ENCODE results near the gene RERE. TPM values are rescaled to one million over a fixed set of nuclear protein-coding genes. Genes with fewer than 3 reads are reported as not detected.
A peak's percentile ranks its signal among the peaks of the same experiment; 100 is the strongest.

The RERE gene
- total RNA-seq, 2 experiments from 2014 or later: 45.8 to 57.1 TPM

DNA sequence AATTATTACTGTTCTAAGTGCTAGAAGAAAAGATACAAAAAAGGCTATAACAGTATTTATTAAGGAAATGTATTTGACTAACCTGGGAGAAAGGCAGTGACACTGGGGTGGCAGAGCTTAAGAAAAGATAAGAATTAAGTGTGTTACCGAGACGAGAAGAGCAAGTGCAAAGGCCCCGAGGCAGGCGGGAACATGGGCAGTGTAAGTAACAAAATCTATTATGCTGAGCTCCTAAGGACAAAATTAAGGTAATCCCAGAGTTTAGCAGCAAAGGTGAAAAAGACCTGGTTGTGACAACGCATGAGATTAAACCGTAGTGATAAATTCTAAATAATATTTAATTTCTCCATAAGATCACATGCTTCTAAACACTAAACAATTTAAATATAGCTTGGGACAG is 167.6 kb downstream of the RERE start:
- Mint-ChIP-seq H3K27ac (no peak overlapping the region), H3K4me3 (no peak overlapping the region), H3K27me3 (no peaks in the 10 kb centered on the region), H3K4me1 (ENCODE audit: low read depth) (peaks cover 50% of the 10 kb centered on the region), H3K36me3 (ENCODE audit: low read depth) (peaks cover 10% of the 10 kb centered on the region), H3K9me3 (no peaks in the 10 kb centered on the region)
- DNase-seq: no peak
- intact Hi-C loops (cut with micrococcal nuclease): no loop called here
- CTCF ChIA-PET: interaction anchor here (1.0 to 1.2 kb wide), 2 partner anchors 10 to 51 kb away, joined by 4 to 5 read pairs; no protein-coding TSS in a partner anchor
- POLR2A ChIA-PET: no interaction called here
- TF ChIP-seq, protein P1, sequence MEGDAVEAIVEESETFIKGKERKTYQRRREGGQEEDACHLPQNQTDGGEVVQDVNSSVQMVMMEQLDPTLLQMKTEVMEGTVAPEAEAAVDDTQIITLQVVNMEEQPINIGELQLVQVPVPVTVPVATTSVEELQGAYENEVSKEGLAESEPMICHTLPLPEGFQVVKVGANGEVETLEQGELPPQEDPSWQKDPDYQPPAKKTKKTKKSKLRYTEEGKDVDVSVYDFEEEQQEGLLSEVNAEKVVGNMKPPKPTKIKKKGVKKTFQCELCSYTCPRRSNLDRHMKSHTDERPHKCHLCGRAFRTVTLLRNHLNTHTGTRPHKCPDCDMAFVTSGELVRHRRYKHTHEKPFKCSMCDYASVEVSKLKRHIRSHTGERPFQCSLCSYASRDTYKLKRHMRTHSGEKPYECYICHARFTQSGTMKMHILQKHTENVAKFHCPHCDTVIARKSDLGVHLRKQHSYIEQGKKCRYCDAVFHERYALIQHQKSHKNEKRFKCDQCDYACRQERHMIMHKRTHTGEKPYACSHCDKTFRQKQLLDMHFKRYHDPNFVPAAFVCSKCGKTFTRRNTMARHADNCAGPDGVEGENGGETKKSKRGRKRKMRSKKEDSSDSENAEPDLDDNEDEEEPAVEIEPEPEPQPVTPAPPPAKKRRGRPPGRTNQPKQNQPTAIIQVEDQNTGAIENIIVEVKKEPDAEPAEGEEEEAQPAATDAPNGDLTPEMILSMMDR (IDR thresholded peaks at IDR 0.05): no peak
- ATAC-seq: no peak

DNA sequence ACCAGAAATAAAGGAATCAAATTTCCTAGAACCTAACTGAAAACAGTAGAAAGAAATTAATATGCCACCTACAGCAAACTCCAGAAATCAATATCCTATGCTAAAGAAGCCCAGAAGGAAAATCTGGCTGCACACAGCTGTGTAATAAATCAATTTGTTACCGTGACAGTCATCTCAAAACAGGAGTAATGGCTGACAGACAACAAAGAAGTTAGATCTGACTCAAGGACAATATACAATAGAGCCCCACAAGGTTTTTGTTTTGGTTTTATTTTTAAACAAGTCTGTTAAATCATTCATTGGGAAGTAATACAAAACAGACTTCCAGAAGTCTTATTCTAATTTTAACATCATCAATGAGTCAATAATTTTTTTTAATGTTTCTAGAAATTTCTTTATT is 168.4 kb downstream of the RERE start:
- CTCF ChIA-PET: no interaction called here
- peaks cover 56% of the 10 kb centered on the region for H3K4me1 Mint-ChIP-seq (ENCODE audit: low read depth)
- intact Hi-C loops (cut with micrococcal nuclease): no loop called here
- H3K27ac Mint-ChIP-seq: no peak overlapping the region
- DNase-seq (no peak), ATAC-seq (peak; percentile 52)
- no peak overlapping the region for H3K4me3 Mint-ChIP-seq
- H3K36me3 Mint-ChIP-seq (ENCODE audit: low read depth): peaks cover 13% of the 10 kb centered on the region
- POLR2A ChIA-PET: no interaction called here
- TF ChIP-seq, protein P1 (IDR thresholded peaks at IDR 0.05): no peak
- H3K9me3 Mint-ChIP-seq: no peaks in the 10 kb centered on the region
- no peaks in the 10 kb centered on the region for H3K27me3 Mint-ChIP-seq

DNA sequence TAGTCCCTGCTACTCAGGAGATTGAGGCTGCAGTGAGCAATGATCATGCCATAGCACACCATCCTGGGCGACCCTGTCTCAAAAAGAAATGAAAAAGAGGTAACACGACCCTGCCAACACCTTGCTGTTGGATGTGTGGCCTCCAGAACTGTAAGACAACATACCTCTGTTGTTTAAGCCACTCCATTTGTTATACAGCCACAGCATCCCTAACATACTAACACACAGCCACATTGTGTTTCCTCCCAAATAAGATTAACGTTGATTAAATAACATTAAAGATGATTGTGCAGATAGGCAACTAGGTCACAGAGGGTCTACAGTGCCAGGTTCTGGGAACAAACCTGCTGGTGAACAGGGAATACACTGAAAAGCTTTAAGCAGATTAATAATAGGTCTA is 170.4 kb downstream of the RERE start:
- TF ChIP-seq, protein P1 (IDR thresholded peaks at IDR 0.05): no peak
- Mint-ChIP-seq H3K4me3 (no peak overlapping the region), H3K27me3 (no peaks in the 10 kb centered on the region), H3K4me1 (ENCODE audit: low read depth) (peaks cover 57% of the 10 kb centered on the region), H3K9me3 (no peaks in the 10 kb centered on the region), H3K36me3 (ENCODE audit: low read depth) (peaks cover 10% of the 10 kb centered on the region), H3K27ac (no peak overlapping the region)
- ATAC-seq: no peak
- ChIA-PET CTCF (interaction anchor here (1.1 to 1.2 kb wide), 2 partner anchors 78 to 202 kb away, joined by 3 read pairs; no protein-coding TSS in a partner anchor), POLR2A (interaction anchor here (0.7 to 0.9 kb wide), 2 partner anchors 14 to 41 kb away, joined by 3 to 4 read pairs; no protein-coding TSS in a partner anchor)
- intact Hi-C loops (cut with micrococcal nuclease): no loop called here
- DNase-seq: no peak

DNA sequence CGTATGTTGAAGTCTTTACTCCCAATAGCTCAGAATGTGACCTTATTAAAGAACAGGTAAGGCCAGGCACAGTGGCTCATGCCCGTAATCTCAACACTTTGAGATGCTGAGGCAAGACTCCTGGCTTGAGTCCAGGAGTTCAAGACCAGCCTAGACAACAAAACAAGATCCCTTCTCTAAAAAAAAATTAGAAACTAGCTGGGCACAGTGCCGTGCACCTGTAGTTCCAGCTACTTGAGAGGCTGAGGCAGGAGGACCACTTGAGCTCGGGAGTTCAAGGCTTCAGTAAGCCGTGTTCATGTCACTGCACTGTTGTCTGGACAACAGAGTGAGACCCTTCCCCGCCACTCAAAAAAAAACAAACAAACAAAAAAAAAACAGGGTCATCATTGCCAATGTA is 171.3 kb downstream of the RERE start:
- Mint-ChIP-seq H3K4me3 (no peak overlapping the region), H3K27ac (no peak overlapping the region), H3K36me3 (ENCODE audit: low read depth) (peaks cover 10% of the 10 kb centered on the region), H3K9me3 (no peaks in the 10 kb centered on the region), H3K4me1 (ENCODE audit: low read depth) (peaks cover 49% of the 10 kb centered on the region), H3K27me3 (no peaks in the 10 kb centered on the region)
- no peak for ATAC-seq
- POLR2A ChIA-PET: no interaction called here
- no peak for DNase-seq
- TF ChIP-seq, protein P1 (IDR thresholded peaks at IDR 0.05): no peak
- CTCF ChIA-PET: interaction anchor here (1.5 to 2.3 kb wide), 2 partner anchors 80 to 85 kb away, joined by 3 to 7 read pairs; no protein-coding TSS in a partner anchor
- intact Hi-C loops (cut with micrococcal nuclease): no loop called here

DNA sequence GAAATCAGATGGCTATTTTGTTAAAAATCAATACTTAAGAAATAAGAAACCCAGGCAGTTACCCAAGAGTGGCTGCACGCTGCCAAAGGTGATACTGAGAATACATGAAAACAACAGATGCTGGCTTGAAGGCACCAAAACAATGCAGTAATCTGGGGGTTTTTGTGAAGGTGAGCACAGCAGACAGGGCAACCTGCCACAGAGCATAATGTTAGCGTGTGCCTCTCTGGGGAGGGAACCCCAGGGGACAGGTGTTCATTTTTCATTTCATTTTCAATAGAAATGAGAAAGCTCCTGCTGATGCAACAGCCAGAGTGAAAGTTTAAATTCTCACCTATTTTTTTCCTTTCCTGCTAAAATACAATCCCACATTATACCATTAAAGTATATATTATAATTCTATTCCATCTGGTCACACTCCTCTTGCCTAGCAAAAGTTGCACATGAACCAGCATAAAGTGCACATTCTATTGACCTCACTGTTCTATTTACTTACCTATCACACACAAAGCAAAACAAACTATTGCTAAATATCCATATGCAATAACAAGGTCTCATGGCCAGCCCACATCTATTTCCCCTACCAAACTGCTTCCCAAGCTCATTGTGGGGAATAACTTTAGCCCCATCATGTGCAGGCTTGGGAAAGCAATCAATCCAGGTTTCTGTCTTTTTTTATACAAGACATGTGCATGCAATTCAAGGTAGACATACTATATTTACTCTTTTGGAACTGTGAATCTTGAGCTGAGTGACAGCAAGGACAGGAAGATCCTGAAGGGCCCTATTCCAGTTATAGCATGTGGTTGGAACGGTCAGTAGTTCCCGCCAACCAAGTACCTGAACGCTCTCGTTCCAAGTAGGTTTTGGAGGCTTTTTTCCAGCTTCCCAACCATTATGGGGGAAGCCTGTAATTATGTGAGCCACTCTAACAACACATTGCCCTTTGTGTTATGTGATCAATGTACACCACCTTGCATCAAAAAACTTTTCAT is 173.6 kb downstream of the RERE start:
- Mint-ChIP-seq H3K4me3 (no peak overlapping the region), H3K27me3 (no peaks in the 10 kb centered on the region), H3K36me3 (ENCODE audit: low read depth) (peaks cover 7% of the 10 kb centered on the region), H3K27ac (no peak overlapping the region), H3K9me3 (no peaks in the 10 kb centered on the region), H3K4me1 (ENCODE audit: low read depth) (peaks cover 39% of the 10 kb centered on the region)
- TF ChIP-seq, protein P1 (IDR thresholded peaks at IDR 0.05): no peak
- ATAC-seq (peak; percentile 37), DNase-seq (no peak)
- ChIA-PET CTCF (interaction anchor here (1.7 to 2.3 kb wide), 2 partner anchors 83 to 206 kb away, joined by 3 to 7 read pairs; no protein-coding TSS in a partner anchor), POLR2A (interaction anchor here (0.6 to 1.5 kb wide), 3 partner anchors 10 to 231 kb away, joined by 3 to 4 read pairs (median 3); no protein-coding TSS in a partner anchor)
- intact Hi-C loops (cut with micrococcal nuclease): no loop called here
